Esophagus squamous epithelium (tissue), 4 donors: ENCODE results near the gene HSDL2.

ENCODE experiments used
- POLR2A ChIP-seq, 4 donors: fragments of 450-650 bp; IDR thresholded peaks; one replicate each; pipeline ENCODE4 v1.6.1; 2017; ENCODE audit warnings: antibody characterized with exemption in 4 of 4, mild to moderate bottlenecking in 4 of 4, moderate library complexity in 3 of 4
- TF ChIP-seq, protein P1 (sequence below), 6 experiments: fragments of 450-650 bp in 4 of 6; fragments of 200-600 bp in 2 of 6; sonication (generic) in 2 of 6; IDR thresholded peaks; one replicate each; pipeline ENCODE4 v1.5.1; 2016 to 2019; ENCODE audit warnings: antibody characterized with exemption in 6 of 6, mild to moderate bottlenecking in 4 of 6, moderate library complexity in 4 of 6

DNA sequence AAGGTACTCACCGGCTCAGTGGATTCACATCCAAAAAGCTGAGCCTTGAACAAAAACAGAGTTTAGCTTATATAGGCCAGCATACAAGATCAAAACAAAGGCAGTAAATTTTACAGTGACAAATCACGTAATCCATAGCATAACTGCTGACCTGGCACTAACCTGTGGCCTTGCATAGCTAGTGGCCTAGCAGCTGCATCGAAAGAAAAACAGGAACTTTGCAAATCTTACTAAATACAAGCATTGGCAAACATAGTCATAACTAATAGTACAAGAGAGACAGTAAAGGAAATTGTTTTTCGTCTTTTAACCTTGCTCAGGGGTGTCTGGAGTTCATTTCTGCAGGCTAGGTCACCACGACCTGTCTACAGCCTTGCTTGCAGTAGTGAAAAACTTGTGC is 4.8 kb downstream of the HSDL2 start:
- TF ChIP-seq, protein P1, sequence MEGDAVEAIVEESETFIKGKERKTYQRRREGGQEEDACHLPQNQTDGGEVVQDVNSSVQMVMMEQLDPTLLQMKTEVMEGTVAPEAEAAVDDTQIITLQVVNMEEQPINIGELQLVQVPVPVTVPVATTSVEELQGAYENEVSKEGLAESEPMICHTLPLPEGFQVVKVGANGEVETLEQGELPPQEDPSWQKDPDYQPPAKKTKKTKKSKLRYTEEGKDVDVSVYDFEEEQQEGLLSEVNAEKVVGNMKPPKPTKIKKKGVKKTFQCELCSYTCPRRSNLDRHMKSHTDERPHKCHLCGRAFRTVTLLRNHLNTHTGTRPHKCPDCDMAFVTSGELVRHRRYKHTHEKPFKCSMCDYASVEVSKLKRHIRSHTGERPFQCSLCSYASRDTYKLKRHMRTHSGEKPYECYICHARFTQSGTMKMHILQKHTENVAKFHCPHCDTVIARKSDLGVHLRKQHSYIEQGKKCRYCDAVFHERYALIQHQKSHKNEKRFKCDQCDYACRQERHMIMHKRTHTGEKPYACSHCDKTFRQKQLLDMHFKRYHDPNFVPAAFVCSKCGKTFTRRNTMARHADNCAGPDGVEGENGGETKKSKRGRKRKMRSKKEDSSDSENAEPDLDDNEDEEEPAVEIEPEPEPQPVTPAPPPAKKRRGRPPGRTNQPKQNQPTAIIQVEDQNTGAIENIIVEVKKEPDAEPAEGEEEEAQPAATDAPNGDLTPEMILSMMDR (IDR thresholded peaks at IDR 0.05): no peak
- TF ChIP-seq POLR2A (IDR thresholded peaks at IDR 0.05): no peak
